ENCODE measurements around the gene TIRAP.
A peak's percentile ranks its signal among the peaks of the same experiment; 100 is the strongest.
"Not testable (repeated sequence)": the region's sequence is repeated elsewhere in the genome, so short reads cannot be mapped to it uniquely, and the experiment has no call there.

Gene TIRAP

GRCh38 chr11:126288237-126288636 lies 5.3 kb downstream of the TIRAP start:
- DNase-seq: no peak

GRCh38 chr11:126290887-126291286 lies 8.0 kb downstream of the TIRAP start:
- DNase-seq: no peak

GRCh38 chr11:126293726-126294125 lies 10.8 kb downstream of the TIRAP start:
- DNase-seq: no peak

GRCh38 chr11:126297004-126297403 lies 14.1 kb downstream of the TIRAP start:
- DNase-seq: no peak

- DNase-seq: peak; percentile 93
These were observed 20.9 kb downstream of the TIRAP start, which contains the start of gene DCPS for GRCh38 chr11:126303623-126304456. Gene DCPS (plus strand): TSS chr11:126304060. CDS start chr11:126304081, 21 bp downstream.

- DNase-seq: no peak
These were observed 21.7 kb downstream of the TIRAP start for GRCh38 chr11:126304457-126305075.

GRCh38 chr11:126305699-126306098 lies 22.8 kb downstream of the TIRAP start:
- DNase-seq: no peak

GRCh38 chr11:126307706-126308105 lies 24.8 kb downstream of the TIRAP start:
- DNase-seq: no peak

- no peak for DNase-seq
These were observed 25.4 kb downstream of the TIRAP start for GRCh38 chr11:126308271-126308671.

GRCh38 chr11:126308771-126309170 lies 25.9 kb downstream of the TIRAP start:
- not testable (repeated sequence) for DNase-seq

- peak; percentile 70 for DNase-seq
These were observed 27.5 kb downstream of the TIRAP start for GRCh38 chr11:126310200-126310991.

GRCh38 chr11:126310992-126311310 lies 28.1 kb downstream of the TIRAP start:
- no peak for DNase-seq

GRCh38 chr11:126311401-126312291 lies 28.8 kb downstream of the TIRAP start:
- DNase-seq: no peak

- no peak for DNase-seq
These were observed 30.1 kb downstream of the TIRAP start for GRCh38 chr11:126312961-126313360.

GRCh38 chr11:126313826-126314225 lies 30.9 kb downstream of the TIRAP start:
- no peak for DNase-seq

GRCh38 chr11:126317432-126317755 lies 34.5 kb downstream of the TIRAP start:
- DNase-seq: no peak

- DNase-seq: no peak
These were observed 35.1 kb downstream of the TIRAP start for GRCh38 chr11:126317756-126318573.

- no peak for DNase-seq
These were observed 35.9 kb downstream of the TIRAP start for GRCh38 chr11:126318574-126319373.

GRCh38 chr11:126319374-126319740 lies 36.5 kb downstream of the TIRAP start:
- no peak for DNase-seq

- DNase-seq: no peak
These were observed 40.1 kb downstream of the TIRAP start for GRCh38 chr11:126322996-126323395.

Data from NCI-H1105 (cell line).